Measurements from ENCODE around the gene SLC43A2. TPM values are rescaled to one million over a fixed set of nuclear protein-coding genes. Genes with fewer than 3 reads are reported as not detected.

The SLC43A2 gene
- total RNA-seq, 2 experiments from 2014 or later: 0.12 to 0.14 TPM

DNA sequence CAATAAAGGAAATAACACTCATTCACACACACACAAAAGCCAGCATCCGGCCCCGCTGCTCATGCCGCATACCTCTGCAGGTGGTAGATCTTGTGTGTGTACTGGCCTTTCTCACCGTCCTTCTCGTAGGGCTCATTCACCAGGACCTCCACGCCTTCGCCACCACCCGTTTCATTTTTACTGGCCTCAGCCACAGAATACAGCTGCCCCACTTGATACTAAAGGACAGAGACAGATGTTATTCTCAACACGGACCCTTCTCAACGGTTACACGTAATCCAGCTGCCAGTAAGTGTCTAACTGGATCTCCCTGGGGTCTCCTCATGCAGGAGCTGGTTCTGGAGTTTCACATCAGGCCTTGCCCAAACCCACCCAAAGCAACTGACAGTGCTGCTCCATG, 75.7 kb downstream of the SLC43A2 start:
- H3K36me3 Mint-ChIP-seq (ENCODE audit: low read depth): peaks cover 22% of the 10 kb centered on the region
- H3K27ac Mint-ChIP-seq: no peak overlapping the region
- intact Hi-C loops (cut with micrococcal nuclease): no loop called here
- no peaks in the 10 kb centered on the region for H3K9me3 Mint-ChIP-seq
- no peak for DNase-seq
- no peaks in the 10 kb centered on the region for H3K27me3 Mint-ChIP-seq (ENCODE audit: low read depth)
- H3K4me3 Mint-ChIP-seq: no peak overlapping the region
- peaks cover 6% of the 10 kb centered on the region for H3K4me1 Mint-ChIP-seq (ENCODE audit: low read depth)
- CTCF ChIA-PET: no interaction called here

DNA sequence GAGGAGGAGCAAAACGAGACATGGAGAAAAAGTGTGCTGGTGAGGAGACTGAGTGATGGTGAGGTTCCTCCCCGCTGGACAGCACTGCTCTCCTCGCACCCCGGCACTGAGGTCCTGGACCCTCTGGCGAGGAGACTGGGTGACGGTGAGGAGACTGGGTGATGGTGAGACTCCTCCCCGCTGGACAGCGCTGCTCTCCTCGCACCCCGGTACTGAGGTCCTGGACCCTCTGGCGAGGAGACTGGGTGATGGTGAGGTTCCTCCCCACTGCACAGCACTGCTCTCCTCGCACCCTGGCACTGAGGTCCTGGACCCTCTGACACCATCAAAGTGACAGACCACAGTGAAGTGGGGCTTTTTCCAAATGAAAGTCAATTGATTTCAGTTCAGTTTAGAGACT, 76.9 kb downstream of the SLC43A2 start:
- Mint-ChIP-seq H3K27me3 (ENCODE audit: low read depth) (no peaks in the 10 kb centered on the region), H3K36me3 (ENCODE audit: low read depth) (peaks cover 21% of the 10 kb centered on the region), H3K9me3 (no peaks in the 10 kb centered on the region), H3K4me3 (no peak overlapping the region), H3K4me1 (ENCODE audit: low read depth) (no peaks in the 10 kb centered on the region), H3K27ac (no peak overlapping the region)
- CTCF ChIA-PET: interaction anchor here (0.6 kb wide), 1 partner anchor 112 kb away, joined by 3 read pairs; no protein-coding TSS in a partner anchor
- DNase-seq: no peak
- intact Hi-C loops (cut with micrococcal nuclease): no loop called here

DNA sequence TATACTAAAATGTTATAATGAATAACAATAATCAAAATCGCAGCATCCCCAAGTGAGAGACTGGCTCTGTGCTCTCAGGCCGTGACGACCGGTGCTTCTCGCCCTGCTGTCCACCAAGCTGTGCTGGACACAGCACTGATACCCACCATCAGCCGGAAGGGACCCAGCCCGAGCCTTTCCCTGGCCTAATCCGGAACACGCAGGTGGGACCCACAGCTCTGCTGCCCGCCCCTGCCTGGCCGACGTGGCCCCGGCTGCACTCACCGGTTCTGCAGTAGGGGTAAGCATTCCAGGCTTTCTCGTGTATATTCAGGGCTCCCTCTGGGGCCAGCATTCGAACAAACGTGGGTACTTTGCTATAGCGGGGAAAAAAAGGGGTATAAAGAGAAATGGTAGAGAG, 80.6 kb downstream of the SLC43A2 start:
- no peak for DNase-seq
- no peak overlapping the region for H3K27ac Mint-ChIP-seq
- intact Hi-C loops (cut with micrococcal nuclease): no loop called here
- no peaks in the 10 kb centered on the region for H3K27me3 Mint-ChIP-seq (ENCODE audit: low read depth)
- peaks cover 29% of the 10 kb centered on the region for H3K36me3 Mint-ChIP-seq (ENCODE audit: low read depth)
- CTCF ChIA-PET: no interaction called here
- no peaks in the 10 kb centered on the region for H3K4me1 Mint-ChIP-seq (ENCODE audit: low read depth)
- H3K4me3 Mint-ChIP-seq: no peak overlapping the region
- no peaks in the 10 kb centered on the region for H3K9me3 Mint-ChIP-seq

DNA sequence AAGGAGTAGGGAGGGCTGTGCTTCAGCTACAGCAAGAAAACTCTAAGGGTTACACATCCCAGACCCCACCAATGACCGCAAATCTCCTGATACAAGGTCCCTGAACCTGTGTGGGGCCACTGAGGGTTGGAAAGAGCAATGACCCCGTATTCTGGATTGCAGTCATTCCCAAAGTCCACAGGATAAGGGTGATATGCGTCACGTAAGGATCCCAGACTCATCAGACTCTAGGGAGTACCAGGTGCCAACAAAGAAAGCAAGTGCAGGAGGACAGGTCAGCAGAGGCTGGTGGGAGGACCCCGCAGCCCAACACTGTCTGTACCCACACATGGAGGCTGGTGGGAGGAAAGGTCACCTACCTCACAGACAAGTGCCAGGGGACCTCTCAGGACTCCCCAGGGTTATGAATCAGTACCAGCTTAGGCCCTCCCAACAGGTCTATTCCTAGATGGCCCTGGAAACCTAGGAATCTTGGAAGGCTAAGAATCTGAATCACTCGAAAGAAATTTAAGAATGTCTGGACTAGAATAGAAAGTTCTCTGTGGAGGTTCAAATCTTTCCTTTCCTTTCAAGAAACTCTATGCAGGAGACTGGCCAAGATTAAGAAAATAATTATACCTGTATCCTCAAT, 82.2 kb downstream of the SLC43A2 start:
- Mint-ChIP-seq H3K9me3 (no peaks in the 10 kb centered on the region), H3K4me3 (no peak overlapping the region), H3K36me3 (ENCODE audit: low read depth) (peaks cover 23% of the 10 kb centered on the region)

DNA sequence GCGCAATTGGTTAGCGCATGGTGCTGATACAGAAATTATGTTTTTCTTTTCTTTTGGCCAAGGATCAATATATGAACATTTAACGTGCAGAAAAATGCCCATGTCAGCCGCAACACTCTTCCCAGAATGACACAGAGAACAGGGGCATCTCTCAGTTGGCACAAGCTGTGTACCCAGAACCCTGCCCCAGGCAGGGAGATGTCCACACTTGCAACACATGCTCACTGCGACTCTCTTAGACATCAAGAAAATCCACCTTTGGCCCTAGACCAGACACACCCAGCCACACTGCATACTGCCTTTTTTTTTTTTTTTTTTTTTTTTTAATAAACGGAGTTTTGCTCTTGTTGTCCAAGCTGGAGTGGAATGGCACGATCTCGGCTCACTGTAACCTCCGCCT, 83.0 kb downstream of the SLC43A2 start:
- CTCF ChIA-PET: no interaction called here
- Mint-ChIP-seq H3K27ac (no peak overlapping the region), H3K27me3 (ENCODE audit: low read depth) (no peaks in the 10 kb centered on the region), H3K36me3 (ENCODE audit: low read depth) (peaks cover 19% of the 10 kb centered on the region), H3K9me3 (no peaks in the 10 kb centered on the region), H3K4me3 (no peak overlapping the region), H3K4me1 (ENCODE audit: low read depth) (peaks cover 7% of the 10 kb centered on the region)
- intact Hi-C loops (cut with micrococcal nuclease): no loop called here
- no peak for DNase-seq

More for the DNA sequence above, 82.2 kb downstream of the SLC43A2 start:
- intact Hi-C loops (cut with micrococcal nuclease): no loop called here
- Mint-ChIP-seq H3K4me1 (ENCODE audit: low read depth) (peaks cover 3% of the 10 kb centered on the region), H3K27ac (no peak overlapping the region), H3K27me3 (ENCODE audit: low read depth) (no peaks in the 10 kb centered on the region)
- CTCF ChIA-PET: no interaction called here
- DNase-seq: no peak

DNA sequence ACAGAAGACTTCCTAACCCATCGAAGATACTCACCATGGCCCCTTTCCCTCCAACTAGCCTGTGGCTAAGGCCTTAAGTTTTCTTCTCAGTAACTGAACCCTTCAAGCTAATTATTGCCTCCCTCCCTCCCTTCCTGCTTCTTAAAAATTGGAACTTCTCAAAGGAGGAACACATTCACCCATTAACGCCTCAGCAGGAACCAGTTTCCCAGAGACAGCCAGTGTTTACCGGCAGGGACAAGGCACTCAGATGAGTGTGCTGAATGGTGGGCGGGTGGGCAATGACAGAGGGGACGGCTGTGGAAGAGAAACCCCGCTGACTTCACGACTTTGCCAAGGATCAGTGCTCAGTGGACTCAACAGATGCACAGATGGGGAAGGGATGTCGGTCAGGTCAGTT, 86.3 kb downstream of the SLC43A2 start:
- no peaks in the 10 kb centered on the region for H3K9me3 Mint-ChIP-seq
- H3K36me3 Mint-ChIP-seq (ENCODE audit: low read depth): peaks cover 17% of the 10 kb centered on the region
- no peak for DNase-seq
- H3K27me3 Mint-ChIP-seq (ENCODE audit: low read depth): no peaks in the 10 kb centered on the region
- no peak overlapping the region for H3K27ac Mint-ChIP-seq
- no peak overlapping the region for H3K4me3 Mint-ChIP-seq
- H3K4me1 Mint-ChIP-seq (ENCODE audit: low read depth): peaks cover 7% of the 10 kb centered on the region
- intact Hi-C loops (cut with micrococcal nuclease): no loop called here
- CTCF ChIA-PET: interaction anchor here (0.6 to 1.0 kb wide), 2 partner anchors 9 to 171 kb away, joined by 3 read pairs; no protein-coding TSS in a partner anchor

DNA sequence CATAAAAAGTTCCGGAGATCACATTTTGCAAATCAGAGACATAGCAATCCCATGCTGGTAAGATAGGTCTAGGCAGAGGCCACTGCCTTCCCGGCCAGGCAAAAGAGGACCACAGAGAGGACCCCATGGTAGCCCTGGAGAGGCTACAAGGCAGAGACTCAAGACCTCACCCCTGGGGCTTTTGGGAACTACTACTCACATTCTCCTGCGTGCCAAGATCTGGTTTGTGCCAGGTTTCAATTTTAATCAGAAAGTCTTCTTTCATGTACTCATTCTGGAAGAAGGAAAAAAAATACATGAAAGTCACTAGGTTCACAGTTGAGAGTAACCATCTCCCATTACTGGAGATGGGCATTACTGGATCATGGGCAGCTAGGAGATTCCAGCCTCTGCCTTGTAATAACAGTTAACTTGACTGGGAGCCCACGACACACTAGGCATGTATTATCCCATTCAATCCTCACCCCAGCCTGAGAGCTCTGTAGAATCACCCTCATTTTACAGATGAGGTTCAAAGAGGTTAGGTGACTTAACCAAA, 87.2 kb downstream of the SLC43A2 start:
- H3K4me3 Mint-ChIP-seq: no peak overlapping the region
- no peaks in the 10 kb centered on the region for H3K9me3 Mint-ChIP-seq
- no peaks in the 10 kb centered on the region for H3K27me3 Mint-ChIP-seq (ENCODE audit: low read depth)
- H3K27ac Mint-ChIP-seq: no peak overlapping the region
- H3K4me1 Mint-ChIP-seq (ENCODE audit: low read depth): peaks cover 7% of the 10 kb centered on the region
- intact Hi-C loops (cut with micrococcal nuclease): no loop called here
- H3K36me3 Mint-ChIP-seq (ENCODE audit: low read depth): peaks cover 16% of the 10 kb centered on the region
- CTCF ChIA-PET: no interaction called here
- peak; percentile 15 for DNase-seq

DNA sequence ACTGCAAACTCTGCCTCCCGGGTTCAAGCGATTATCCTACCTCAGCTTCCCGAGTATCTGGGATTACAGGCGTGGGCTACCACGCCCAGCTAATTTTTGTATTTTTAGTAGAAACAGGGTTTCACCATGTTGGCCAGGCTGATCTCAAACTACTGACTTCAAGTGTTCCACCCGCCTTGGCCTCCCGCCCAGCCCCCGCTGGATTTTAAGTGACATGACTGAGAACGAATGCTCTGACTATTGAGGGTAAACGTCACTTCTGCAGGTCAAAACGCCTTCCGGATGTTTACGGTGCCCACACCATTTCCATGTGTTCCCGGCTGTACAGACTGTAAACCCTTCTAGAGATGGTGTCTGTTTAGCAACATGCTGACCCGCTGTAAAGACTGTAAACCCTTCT, 88.8 kb downstream of the SLC43A2 start:
- no peak overlapping the region for H3K27ac Mint-ChIP-seq
- no peaks in the 10 kb centered on the region for H3K9me3 Mint-ChIP-seq
- H3K36me3 Mint-ChIP-seq (ENCODE audit: low read depth): peaks cover 14% of the 10 kb centered on the region
- no peak overlapping the region for H3K4me3 Mint-ChIP-seq
- no peak for DNase-seq
- no peaks in the 10 kb centered on the region for H3K27me3 Mint-ChIP-seq (ENCODE audit: low read depth)
- H3K4me1 Mint-ChIP-seq (ENCODE audit: low read depth): peaks cover 7% of the 10 kb centered on the region
- CTCF ChIA-PET: interaction anchor here (0.7 kb wide), 1 partner anchor 161 kb away, joined by 7 read pairs; no protein-coding TSS in a partner anchor
- intact Hi-C loops (cut with micrococcal nuclease): no loop called here

DNA sequence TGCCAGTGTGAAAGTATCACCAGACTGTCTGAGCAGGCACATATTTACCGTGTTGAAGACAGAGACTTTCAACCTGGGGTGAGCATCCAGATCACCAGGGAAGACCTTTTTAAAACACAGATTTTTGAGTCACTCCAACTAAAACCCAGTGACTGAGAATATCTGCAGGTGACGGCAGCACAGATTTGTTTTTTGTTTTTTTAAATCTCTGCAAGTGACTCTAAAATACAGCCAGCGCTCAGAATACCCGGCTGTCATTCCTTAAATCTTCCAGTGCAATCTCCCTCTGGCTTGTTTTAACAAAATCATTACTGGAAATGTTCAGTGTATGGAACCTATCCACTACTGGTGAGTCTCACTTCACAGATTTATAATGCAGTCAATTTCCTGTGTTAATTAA, 92.9 kb downstream of the SLC43A2 start:
- CTCF ChIA-PET: no interaction called here
- Mint-ChIP-seq H3K4me3 (no peak overlapping the region), H3K36me3 (ENCODE audit: low read depth) (peaks cover 8% of the 10 kb centered on the region), H3K27me3 (ENCODE audit: low read depth) (no peaks in the 10 kb centered on the region), H3K27ac (no peak overlapping the region), H3K9me3 (no peaks in the 10 kb centered on the region), H3K4me1 (ENCODE audit: low read depth) (no peaks in the 10 kb centered on the region)
- DNase-seq: no peak
- intact Hi-C loops (cut with micrococcal nuclease): no loop called here

DNA sequence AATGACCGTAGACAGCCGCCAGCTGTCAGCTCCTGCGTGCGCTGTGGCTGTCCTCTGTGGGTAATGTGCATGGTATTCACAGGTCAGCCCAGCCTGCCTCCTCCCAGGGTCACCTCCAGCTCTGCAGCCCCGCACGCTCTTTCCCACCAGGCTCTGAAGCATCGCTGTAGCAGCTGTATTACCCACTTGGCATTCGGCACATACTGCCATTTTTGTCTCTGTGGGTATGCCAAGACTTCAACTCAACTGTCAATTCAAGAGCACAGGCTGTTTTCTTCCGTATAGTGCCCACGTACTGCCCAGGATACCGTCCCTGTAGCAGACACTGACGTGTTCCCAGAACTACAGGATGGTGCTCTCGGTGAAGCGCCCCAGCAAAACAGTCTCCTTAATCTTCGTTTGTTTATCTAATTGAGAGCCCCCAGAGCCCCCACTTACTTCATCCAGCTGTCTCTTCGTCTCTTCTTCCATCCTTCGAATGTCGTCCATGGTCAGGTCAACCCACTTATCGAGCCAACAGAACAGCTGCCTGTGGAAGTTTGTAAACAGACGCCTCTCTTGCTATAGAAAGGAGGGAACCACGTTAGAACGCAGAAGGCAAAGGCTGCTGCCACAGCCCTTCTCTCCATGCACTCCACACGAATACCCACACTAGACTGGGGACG, 94.8 kb downstream of the SLC43A2 start:
- Mint-ChIP-seq H3K27ac (no peak overlapping the region), H3K4me1 (ENCODE audit: low read depth) (peaks cover 4% of the 10 kb centered on the region), H3K36me3 (ENCODE audit: low read depth) (peaks cover 2% of the 10 kb centered on the region), H3K27me3 (ENCODE audit: low read depth) (no peaks in the 10 kb centered on the region), H3K4me3 (no peak overlapping the region), H3K9me3 (no peaks in the 10 kb centered on the region)
- no peak for DNase-seq
- intact Hi-C loops (cut with micrococcal nuclease): no loop called here
- CTCF ChIA-PET: interaction anchor here (0.6 to 1.7 kb wide), 6 partner anchors 9 to 211 kb away, joined by 3 to 10 read pairs (median 4); no protein-coding TSS in a partner anchor

DNA sequence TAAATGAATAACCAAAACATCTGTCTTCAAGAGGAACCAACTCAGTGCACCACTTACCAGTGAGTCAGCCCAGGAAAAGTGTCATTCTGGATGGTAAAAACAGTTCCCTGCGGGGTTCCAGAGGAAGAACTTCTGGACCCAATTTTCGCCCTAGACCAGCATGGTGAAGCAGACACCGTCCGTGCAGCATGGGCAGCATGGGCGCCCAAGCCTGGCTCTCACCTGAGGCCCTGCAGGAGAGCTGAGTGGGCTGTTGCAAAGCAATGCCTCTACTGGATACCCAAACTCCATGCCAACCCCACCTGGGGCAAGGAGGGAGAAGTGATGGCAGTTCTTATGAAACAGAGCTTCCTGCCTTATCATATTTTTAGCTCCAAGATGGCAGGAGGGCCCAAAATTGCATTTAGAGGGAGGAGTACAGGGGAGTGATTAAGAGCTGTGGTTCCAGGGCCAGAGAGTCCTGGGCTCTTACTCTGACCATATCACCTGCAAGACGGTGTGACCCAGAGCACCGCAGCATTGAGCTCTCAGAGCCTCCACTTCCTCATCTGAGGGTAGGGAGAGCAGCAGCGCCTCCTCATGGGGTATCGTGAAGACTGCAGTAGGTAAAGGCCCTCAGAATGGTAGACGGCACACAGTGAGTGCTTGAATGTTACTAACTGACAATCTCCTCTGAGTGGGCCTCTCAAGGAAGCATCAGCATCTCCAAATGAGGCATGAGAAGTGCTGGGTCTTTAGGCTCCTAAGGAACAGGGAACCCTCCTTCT, 95.6 kb downstream of the SLC43A2 start:
- Mint-ChIP-seq H3K9me3 (no peaks in the 10 kb centered on the region), H3K27me3 (ENCODE audit: low read depth) (no peaks in the 10 kb centered on the region), H3K4me1 (ENCODE audit: low read depth) (peaks cover 4% of the 10 kb centered on the region), H3K4me3 (no peak overlapping the region), H3K27ac (no peak overlapping the region), H3K36me3 (ENCODE audit: low read depth) (peaks cover 1% of the 10 kb centered on the region)
- peak; percentile 65 for DNase-seq
- CTCF ChIA-PET: interaction anchor here (0.6 to 1.7 kb wide), 11 partner anchors 9 to 210 kb away, joined by 3 to 10 read pairs (median 3); no protein-coding TSS in a partner anchor
- intact Hi-C loops (cut with micrococcal nuclease): no loop called here

DNA sequence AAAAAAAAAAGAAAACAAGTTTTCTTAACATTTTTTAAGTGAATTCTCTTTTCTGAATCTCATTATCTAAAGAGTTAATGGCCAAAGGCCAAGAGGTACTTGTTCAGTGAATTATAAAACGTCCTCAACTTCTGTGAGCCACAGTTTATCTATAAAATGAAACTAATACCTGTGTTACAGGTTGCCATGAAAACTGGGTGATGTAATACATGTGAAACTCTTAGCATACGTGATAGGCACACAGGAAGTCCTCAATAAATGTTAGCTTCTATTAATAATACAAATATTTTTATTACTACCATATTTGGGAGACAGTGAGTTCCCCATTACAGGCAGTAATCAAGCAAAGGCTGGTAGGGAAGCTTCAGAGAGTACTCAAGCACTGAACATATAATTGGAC, 98.8 kb downstream of the SLC43A2 start:
- Mint-ChIP-seq H3K36me3 (ENCODE audit: low read depth) (peaks cover 9% of the 10 kb centered on the region), H3K27ac (peak overlapping the region; percentile 75)
- CTCF ChIA-PET: interaction anchor here (0.6 to 0.7 kb wide), 3 partner anchors 150 to 192 kb away, joined by 3 read pairs; no protein-coding TSS in a partner anchor

More for the DNA sequence above, 98.8 kb downstream of the SLC43A2 start:
- Mint-ChIP-seq H3K27me3 (ENCODE audit: low read depth) (no peaks in the 10 kb centered on the region), H3K9me3 (no peaks in the 10 kb centered on the region), H3K4me3 (no peak overlapping the region), H3K4me1 (ENCODE audit: low read depth) (peaks cover 13% of the 10 kb centered on the region)
- DNase-seq: no peak
- intact Hi-C loops (cut with micrococcal nuclease): no loop called here
